ENCODE measurements around the gene ATAD5. TPM values are rescaled to one million over a fixed set of nuclear protein-coding genes. Genes with fewer than 3 reads are reported as not detected.

ATAD5 gene
- total and polyA plus RNA-seq, 12 donors = 0.24 to 4.0 (median 0.59) TPM

DNA sequence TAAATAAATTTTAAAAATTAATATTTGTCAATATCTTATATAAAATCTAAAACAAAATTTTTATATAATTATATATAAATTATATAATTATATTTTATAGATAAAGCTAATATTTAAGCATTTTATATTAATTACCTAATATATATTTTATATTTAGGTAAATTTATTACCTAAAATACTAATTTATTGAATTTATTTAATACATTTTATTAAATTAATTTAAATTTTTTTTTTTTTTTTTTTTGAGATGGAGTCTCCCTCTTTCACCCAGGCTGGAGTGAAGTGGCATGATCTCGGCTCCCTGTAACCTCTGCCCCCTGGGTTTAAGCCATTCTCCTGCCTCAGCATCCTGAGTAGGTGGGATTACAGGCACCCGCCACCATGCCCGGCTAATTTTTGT lies 22.4 kb downstream of the ATAD5 start:
- TF ChIP-seq POLR2A (IDR thresholded peaks at IDR 0.05) = no peak
- TF ChIP-seq, protein P1, sequence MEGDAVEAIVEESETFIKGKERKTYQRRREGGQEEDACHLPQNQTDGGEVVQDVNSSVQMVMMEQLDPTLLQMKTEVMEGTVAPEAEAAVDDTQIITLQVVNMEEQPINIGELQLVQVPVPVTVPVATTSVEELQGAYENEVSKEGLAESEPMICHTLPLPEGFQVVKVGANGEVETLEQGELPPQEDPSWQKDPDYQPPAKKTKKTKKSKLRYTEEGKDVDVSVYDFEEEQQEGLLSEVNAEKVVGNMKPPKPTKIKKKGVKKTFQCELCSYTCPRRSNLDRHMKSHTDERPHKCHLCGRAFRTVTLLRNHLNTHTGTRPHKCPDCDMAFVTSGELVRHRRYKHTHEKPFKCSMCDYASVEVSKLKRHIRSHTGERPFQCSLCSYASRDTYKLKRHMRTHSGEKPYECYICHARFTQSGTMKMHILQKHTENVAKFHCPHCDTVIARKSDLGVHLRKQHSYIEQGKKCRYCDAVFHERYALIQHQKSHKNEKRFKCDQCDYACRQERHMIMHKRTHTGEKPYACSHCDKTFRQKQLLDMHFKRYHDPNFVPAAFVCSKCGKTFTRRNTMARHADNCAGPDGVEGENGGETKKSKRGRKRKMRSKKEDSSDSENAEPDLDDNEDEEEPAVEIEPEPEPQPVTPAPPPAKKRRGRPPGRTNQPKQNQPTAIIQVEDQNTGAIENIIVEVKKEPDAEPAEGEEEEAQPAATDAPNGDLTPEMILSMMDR (IDR thresholded peaks at IDR 0.05) = no peak
- Histone ChIP-seq H3K4me3 (no peak overlapping the region), H3K4me1 (replicated peaks in 1 of 2) (no peaks in the 10 kb centered on the region), H3K9me3 (replicated peaks in 1 of 3) (no peaks in the 10 kb centered on the region), H3K36me3 (replicated peaks in 1 of 2) (no peaks in the 10 kb centered on the region), H3K27me3 (no peaks in the 10 kb centered on the region), H3K27ac (no peak overlapping the region)
- intact Hi-C loops (cut with DNase I) = no loop called here
- WGBS, 4 donors = 95 to 98% (median 97%) methylated on average over 3 of the region's 3 CpGs
- DNase-seq = no peak

DNA sequence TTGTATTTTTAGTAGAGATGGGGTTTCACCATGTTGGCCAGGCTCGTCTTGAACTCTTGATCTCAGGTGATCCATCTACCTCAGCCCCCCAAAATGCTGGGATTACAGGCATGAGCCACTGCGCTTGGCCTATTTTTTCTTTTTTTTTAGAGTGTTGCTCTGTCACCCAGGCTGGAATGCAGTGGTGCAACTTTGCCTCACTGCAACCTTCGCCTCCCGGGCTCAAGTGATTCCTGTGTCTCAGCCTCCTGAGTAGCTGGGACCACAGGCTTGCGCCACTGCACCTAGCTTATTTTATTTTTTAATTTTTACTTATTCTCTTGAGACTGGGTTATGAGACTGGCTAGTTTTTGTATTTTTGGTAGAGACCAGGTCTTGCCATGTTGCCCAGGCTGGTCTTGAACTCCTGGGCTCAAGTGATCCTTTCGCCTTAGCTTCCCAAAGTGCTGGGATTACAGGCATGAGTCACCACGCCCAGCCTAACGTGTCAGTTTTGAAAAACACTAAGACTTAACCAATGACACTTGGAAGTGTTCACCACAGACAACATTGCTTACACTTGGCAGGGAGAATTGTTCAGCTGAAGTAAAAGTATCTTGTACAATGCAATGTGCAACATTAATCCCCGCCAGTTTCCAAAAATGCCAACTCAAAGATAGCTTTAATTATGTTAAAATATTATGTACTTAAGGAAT lies 26.9 kb downstream of the ATAD5 start:
- H3K4me3 ChIP-seq = no peak overlapping the region
- WGBS, 4 donors = 94 to 96% (median 95%) methylated on average over 9 of the region's 9 CpGs
- DNase-seq = no peak
- H3K9me3 ChIP-seq (replicated peaks in 1 of 3) = no peaks in the 10 kb centered on the region
- no peak for TF ChIP-seq POLR2A (IDR thresholded peaks at IDR 0.05)
- TF ChIP-seq, protein P1 (IDR thresholded peaks at IDR 0.05) = no peak
- H3K4me1 ChIP-seq (replicated peaks in 1 of 2) = no peaks in the 10 kb centered on the region
- intact Hi-C loops (cut with DNase I) = no loop called here
- H3K27me3 ChIP-seq = no peaks in the 10 kb centered on the region
- H3K36me3 ChIP-seq (replicated peaks in 1 of 2) = no peaks in the 10 kb centered on the region
- H3K27ac ChIP-seq = no peak overlapping the region

- intact Hi-C loops (cut with DNase I) = no loop called here
- Histone ChIP-seq H3K27me3 (no peaks in the 10 kb centered on the region), H3K9me3 (replicated peaks in 1 of 3) (no peaks in the 10 kb centered on the region), H3K27ac (no peak overlapping the region), H3K4me3 (no peak overlapping the region), H3K36me3 (replicated peaks in 1 of 2) (no peaks in the 10 kb centered on the region), H3K4me1 (replicated peaks in 1 of 2) (no peaks in the 10 kb centered on the region)
- WGBS, 4 donors = 91 to 100% (median 100%) methylated on average over 1 of the region's 1 CpG
- DNase-seq = no peak
- TF ChIP-seq, protein P1 (IDR thresholded peaks at IDR 0.05) = no peak
- TF ChIP-seq POLR2A (IDR thresholded peaks at IDR 0.05) = no peak
Observed at GRCh38 chr17:30864636-30865035, 32.9 kb downstream of the ATAD5 start.

DNA sequence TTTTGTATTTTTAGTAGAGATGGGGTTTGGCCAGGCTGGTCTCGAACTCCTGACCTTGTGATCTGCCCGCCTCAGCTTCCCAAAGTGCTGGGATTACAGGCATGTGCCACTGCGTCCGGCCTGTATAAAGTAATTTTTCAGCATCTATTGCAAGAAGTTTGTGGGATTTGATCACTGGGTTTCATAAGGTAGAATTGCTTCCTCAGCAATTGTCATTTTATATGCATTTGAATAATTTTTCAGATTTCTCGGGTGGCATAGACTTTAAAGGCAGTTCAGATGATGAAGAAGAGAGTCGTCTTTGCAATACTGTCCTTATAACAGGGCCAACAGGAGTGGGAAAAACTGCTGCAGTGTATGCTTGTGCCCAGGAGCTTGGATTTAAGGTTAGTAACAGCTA lies 37.2 kb downstream of the ATAD5 start:
- 92 to 96% (median 95%) methylated on average over 6 of the region's 6 CpGs for WGBS, 4 donors
- DNase-seq = peak in 1 of 7 donors; percentile 17
- Histone ChIP-seq H3K4me1 (replicated peaks in 1 of 2) (no peaks in the 10 kb centered on the region), H3K27me3 (no peaks in the 10 kb centered on the region), H3K9me3 (replicated peaks in 1 of 3) (no peaks in the 10 kb centered on the region), H3K4me3 (no peak overlapping the region), H3K36me3 (replicated peaks in 1 of 2) (no peaks in the 10 kb centered on the region), H3K27ac (no peak overlapping the region)
- intact Hi-C loops (cut with DNase I) = no loop called here
- TF ChIP-seq, protein P1 (IDR thresholded peaks at IDR 0.05) = no peak
- TF ChIP-seq POLR2A (IDR thresholded peaks at IDR 0.05) = no peak

Measured in adrenal gland (tissue), 12 donors.